CD4-positive, alpha-beta T cell (primary cell): Measurements from ENCODE around the gene R3HDM4. TPM values are rescaled to one million over a fixed set of nuclear protein-coding genes. Genes with fewer than 3 reads are reported as not detected.

Experiments used
- ATAC-seq: fragments of 200-7000 bp; cut with Tn5 transposase; one replicate; pipeline ENCODE4 v1.10.0; 2022; ENCODE audit warnings: mild to moderate bottlenecking; ENCODE audit not compliant: poor library complexity
- CTCF ChIA-PET: fragments of 350-600 bp; sonication (Branson Sonifier 250); formaldehyde crosslinking; loops from one replicate; lab custom pipeline; 2021; ENCODE audit warnings: antibody characterized with exemption, inconsistent platforms; lab: Charles Lee
- POLR2A ChIA-PET: fragments of 350-600 bp; sonication (Branson Sonifier 250); formaldehyde crosslinking; loops from one replicate; lab custom pipeline; 2021; ENCODE audit warnings: antibody characterized with exemption, inconsistent platforms; lab: Charles Lee
- DNase-seq, 14 experiments: peaks; one replicate each; pipeline ENCODE4 v3.0.0-alpha.2; 2013 to 2020; ENCODE audit warnings: mixed read lengths in 2 of 14
- H3K27ac ChIP-seq, 2 donors: one replicate each; pipeline versions ENCODE4 v1.5.1 to v1.7.0; 2013; ENCODE audit warnings: low read length in 2 of 2, low read depth in 1 of 2, mild to moderate bottlenecking in 1 of 2
- H3K27me3 ChIP-seq, 2 experiments: 1 replicate in 1 of 2; 2 replicates in 1 of 2; pipeline versions ENCODE4 v1.6.1 to v1.7.0; 2013; ENCODE audit warnings: low read length in 2 of 2, control low read depth in 1 of 2, mild to moderate bottlenecking in 1 of 2, moderate library complexity in 1 of 2; ENCODE audit not compliant: insufficient read depth in 2 of 2, control insufficient read depth in 1 of 2
- H3K36me3 ChIP-seq: one replicate; pipeline ENCODE4 v1.6.1; 2013; ENCODE audit warnings: low read length, control low read depth; ENCODE audit not compliant: insufficient read depth
- H3K4me1 ChIP-seq: one replicate; pipeline ENCODE4 v1.6.1; 2013; ENCODE audit warnings: low read length, control low read depth; ENCODE audit not compliant: insufficient read depth
- H3K4me3 ChIP-seq: one replicate; pipeline ENCODE4 v1.5.1; 2013; ENCODE audit warnings: mild to moderate bottlenecking, low read length, moderate library complexity
- H3K9me3 ChIP-seq, 2 experiments: 1 replicate in 1 of 2; 2 replicates in 1 of 2; pipeline versions ENCODE4 v1.6.1 to v1.7.0; 2013; ENCODE audit warnings: low read length in 2 of 2, mild to moderate bottlenecking in 2 of 2, control low read depth in 1 of 2, moderate library complexity in 1 of 2; ENCODE audit not compliant: control insufficient read depth in 1 of 2, insufficient read depth in 1 of 2
- H3K27ac Mint-ChIP-seq: one replicate; pipeline ENCODE4 v1.8.0; 2020; ENCODE audit warnings: mixed read lengths
- H3K27me3 Mint-ChIP-seq: one replicate; pipeline ENCODE4 v1.8.0; 2021; ENCODE audit warnings: mixed read lengths
- H3K36me3 Mint-ChIP-seq: one replicate; pipeline ENCODE4 v1.8.0; 2021; ENCODE audit warnings: low read depth, mixed read lengths
- H3K4me1 Mint-ChIP-seq: one replicate; pipeline ENCODE4 v1.8.0; 2021; ENCODE audit warnings: low read depth, mixed read lengths
- H3K4me3 Mint-ChIP-seq: one replicate; pipeline ENCODE4 v1.8.0; 2020; ENCODE audit warnings: mild to moderate bottlenecking, mixed read lengths
- H3K9me3 Mint-ChIP-seq: one replicate; pipeline ENCODE4 v1.8.0; 2020; ENCODE audit warnings: mixed read lengths
- CTCF ChIP-seq: fragments of 200-600 bp; IDR thresholded peaks from one replicate; pipeline ENCODE4 v1.8.0; 2022; ENCODE audit warnings: antibody characterized with exemption, mild to moderate bottlenecking
- intact Hi-C, 2 experiments: fragments of 100-400 bp; cut with DNase I in 1 of 2; cut with micrococcal nuclease in 1 of 2; formaldehyde crosslinking; loops; one replicate each; pipeline versions ENCODE4 v1.15.1 to v1.9.0; 2023 to 2025; cut with DNase I, micrococcal nuclease
- total RNA-seq, 174 experiments: library from RNA in 2 of 174; stranded (reverse) in 2 of 174; gene quantifications; one replicate each; pipeline ENCODE4 v1.2.3 and lab custom pipeline; 2021 to 2026

R3HDM4 gene
- total RNA-seq, 2 experiments from 2014 or later, result 309 to 313 TPM

- Mint-ChIP-seq H3K27ac (peak overlapping the region; percentile 36), H3K4me1 (peaks cover 18% of the 10 kb centered on the region), H3K4me3 (peak overlapping the region; percentile 86), H3K36me3 (peaks cover 4% of the 10 kb centered on the region), H3K27me3 (no peaks in the 10 kb centered on the region), H3K9me3 (no peaks in the 10 kb centered on the region)
- Histone ChIP-seq H3K36me3 (no peaks in the 10 kb centered on the region), H3K4me3 (peak overlapping the region; percentile 83), H3K4me1 (peaks cover 50% of the 10 kb centered on the region), H3K9me3 (no peaks in the 10 kb centered on the region), H3K27me3 (no peaks in the 10 kb centered on the region), H3K27ac (peak overlapping the region in 1 of 2 donors; percentile 60)
- intact Hi-C loops, result loop anchor here in 1 of 2 experiments (1.0 to 5.0 kb wide), 2 partner anchors 59 to 267 kb away; partner anchors contain the start of gene WDR18
- ATAC-seq (peak; percentile 51), DNase-seq (peak in 4 of 14 experiments; percentile 33 to 73 (median 54))
- ChIA-PET CTCF (interaction anchor here (1.1 to 3.6 kb wide), 2 partner anchors 62 to 316 kb away, joined by 3 to 17 read pairs; no protein-coding TSS in a partner anchor), POLR2A (interaction anchor here (1.0 kb wide), 2 partner anchors 13 to 59 kb away, joined by 3 to 8 read pairs; partner anchors contain the start of gene WDR18)
- no peak for TF ChIP-seq CTCF
Measured at GRCh38 chr19:925087-925525, 12.1 kb upstream of the R3HDM4 start.

- intact Hi-C loops, result loop anchor here (1.0 to 5.0 kb wide), 2 partner anchors 60 to 268 kb away; partner anchors contain the start of gene WDR18 (in 1 of the 2)
- peak overlapping the region; percentile 86 for H3K4me3 Mint-ChIP-seq
- no peaks in the 10 kb centered on the region for H3K27me3 Mint-ChIP-seq
- CTCF ChIA-PET, result interaction anchor here (1.1 to 5.3 kb wide), 4 partner anchors 58 to 316 kb away, joined by 3 to 33 read pairs (median 12); partner anchors contain the start of gene WDR18
- peak in 2 of 14 experiments; percentile 43 to 49 for DNase-seq
- ATAC-seq, result no peak
- H3K4me1 ChIP-seq, result peaks cover 53% of the 10 kb centered on the region
- no peak overlapping the region for H3K27ac Mint-ChIP-seq
- H3K36me3 Mint-ChIP-seq, result peaks cover 4% of the 10 kb centered on the region
- H3K36me3 ChIP-seq, result no peaks in the 10 kb centered on the region
- H3K9me3 Mint-ChIP-seq, result no peaks in the 10 kb centered on the region
- POLR2A ChIA-PET, result interaction anchor here (1.0 kb wide), 2 partner anchors 13 to 60 kb away, joined by 3 to 8 read pairs; partner anchors contain the start of gene WDR18
- H3K27me3 ChIP-seq, result no peaks in the 10 kb centered on the region
- H3K27ac ChIP-seq, result no peak overlapping the region
- peaks cover 18% of the 10 kb centered on the region for H3K4me1 Mint-ChIP-seq
- no peak for TF ChIP-seq CTCF
- no peaks in the 10 kb centered on the region for H3K9me3 ChIP-seq
- H3K4me3 ChIP-seq, result peak overlapping the region; percentile 83
Measured at GRCh38 chr19:924553-925086, 11.6 kb upstream of the R3HDM4 start.

GRCh38 chr19:920051-920864 lies 7.2 kb upstream of the R3HDM4 start:
- H3K9me3 ChIP-seq, result no peaks in the 10 kb centered on the region
- ChIA-PET POLR2A (interaction anchor here (0.9 to 3.1 kb wide), 9 partner anchors 12 to 109 kb away, joined by 3 to 40 read pairs (median 10); partner anchors contain the start of genes MED16, RNU6-9 and WDR18), CTCF (interaction anchor here (1.1 to 5.3 kb wide), 7 partner anchors 27 to 321 kb away, joined by 3 to 52 read pairs (median 4); partner anchors contain the start of genes MED16, RNU6-9 and WDR18)
- H3K4me1 ChIP-seq, result peaks cover 62% of the 10 kb centered on the region
- Mint-ChIP-seq H3K4me1 (peaks cover 21% of the 10 kb centered on the region), H3K4me3 (peak overlapping the region; percentile 96), H3K27ac (peak overlapping the region; percentile 96), H3K27me3 (peaks cover 4% of the 10 kb centered on the region), H3K9me3 (no peaks in the 10 kb centered on the region), H3K36me3 (peaks cover 4% of the 10 kb centered on the region)
- no peaks in the 10 kb centered on the region for H3K36me3 ChIP-seq
- H3K27me3 ChIP-seq, result peaks cover 11 to 22% of the 10 kb centered on the region in 2 experiments
- H3K4me3 ChIP-seq, result peak overlapping the region; percentile 43
- intact Hi-C loops, result loop anchor here in 1 of 2 experiments (1.0 to 5.0 kb wide), 2 partner anchors 56 to 272 kb away; no protein-coding TSS in a partner anchor
- DNase-seq, result peak; percentile 54 to 91 (median 72)
- TF ChIP-seq CTCF, result no peak
- peak overlapping the region in 1 of 2 donors; percentile 41 for H3K27ac ChIP-seq
- peak; percentile 51 for ATAC-seq
